Right hindlimb (tissue), 1 donor: ENCODE measurements around the gene KREMEN2.
A peak's percentile ranks its signal among the peaks of the same experiment; 100 is the strongest.

ENCODE experiments used
- DNase-seq: peaks from one replicate; pipeline ENCODE4 v3.0.0-alpha.2; 2018

The KREMEN2 gene

DNA sequence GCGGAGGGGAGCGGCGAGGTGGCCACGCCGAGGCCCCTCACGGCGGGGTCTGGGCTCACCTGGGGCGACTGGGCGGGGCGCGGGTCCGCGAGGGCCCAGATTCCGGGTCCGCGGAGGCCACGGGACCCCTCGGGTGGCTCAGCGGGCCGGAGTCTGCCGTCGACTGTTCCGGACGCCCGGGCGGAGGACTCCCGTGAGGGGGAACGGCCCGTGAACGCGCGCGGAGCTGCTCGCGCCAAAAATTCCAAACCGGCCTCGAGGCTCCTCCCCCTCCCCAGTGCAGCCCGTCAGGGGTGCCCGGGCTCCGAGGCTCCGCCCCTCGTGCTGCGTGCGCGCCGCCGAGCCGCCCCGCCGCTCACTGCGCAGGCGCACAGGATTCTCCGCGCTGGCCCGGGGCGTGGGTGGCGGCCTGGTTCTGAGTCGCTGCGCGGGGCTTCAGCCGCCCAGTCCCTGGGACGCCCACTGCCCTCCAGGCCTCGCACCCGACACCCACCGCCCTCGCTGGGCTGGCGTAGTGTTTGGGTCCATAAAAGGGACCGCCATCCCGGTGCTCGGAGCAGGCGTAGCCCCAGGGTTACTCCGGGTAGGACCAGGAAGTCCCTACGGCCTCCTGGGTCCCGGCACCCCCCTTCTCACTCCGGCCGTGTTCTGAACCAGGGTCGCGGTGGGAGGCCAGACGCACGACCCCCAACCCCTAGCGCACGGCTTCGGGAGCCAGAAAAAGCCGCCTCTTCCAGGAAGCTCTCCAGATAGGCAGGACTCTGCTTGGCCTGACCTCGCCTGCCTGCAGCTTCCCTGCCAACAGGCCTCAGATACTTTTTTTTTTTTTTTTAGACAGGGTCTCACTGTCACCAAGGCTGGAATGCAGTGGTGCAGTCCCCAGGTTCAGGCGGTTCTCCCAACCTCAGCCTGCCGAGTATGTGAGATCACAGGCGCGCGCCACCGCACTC, 16.4 kb downstream of the KREMEN2 start, which contains the start of gene PKMYT1:
TSS of gene PKMYT1 (minus strand) at position 220 of the 950 bp plus-strand sequence. CDS start 789 bp downstream, outside the sequence.
- peak; percentile 95 for DNase-seq

DNA sequence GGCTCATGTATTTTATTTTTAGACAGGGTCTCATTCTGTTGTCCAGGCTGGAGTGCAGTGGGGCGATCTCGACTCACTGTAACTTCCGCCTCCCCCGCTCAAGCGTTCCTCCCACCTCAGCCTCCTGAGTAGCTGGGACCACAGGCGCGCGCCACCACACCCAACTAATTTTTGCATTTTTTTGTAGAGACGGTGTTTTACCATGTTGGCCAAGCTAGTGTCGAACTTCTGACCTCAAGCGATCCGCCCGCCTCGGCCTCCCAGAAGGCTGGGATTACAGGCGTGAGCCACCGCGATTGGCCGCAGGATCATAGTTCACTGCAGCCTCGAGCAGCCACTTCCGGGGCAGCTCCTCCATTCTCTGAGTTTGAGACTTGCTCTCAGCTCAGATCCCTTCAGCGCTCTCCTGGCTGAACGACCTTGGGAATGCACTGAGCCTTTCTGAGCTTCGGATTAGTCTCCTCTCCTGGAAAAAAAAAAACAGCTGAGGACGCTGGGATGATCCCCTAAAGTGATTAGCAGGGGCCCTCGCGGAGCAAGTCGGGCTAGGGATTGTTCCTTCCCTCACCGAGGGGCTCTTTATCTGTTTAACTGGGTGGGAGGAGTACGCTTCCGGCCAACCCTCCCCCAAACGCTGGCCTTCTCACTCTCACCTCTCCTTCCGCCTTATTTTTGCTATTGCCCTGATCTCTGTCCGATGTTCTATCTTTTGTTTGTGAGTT, 17.3 kb downstream of the KREMEN2 start:
- no peak for DNase-seq

DNA sequence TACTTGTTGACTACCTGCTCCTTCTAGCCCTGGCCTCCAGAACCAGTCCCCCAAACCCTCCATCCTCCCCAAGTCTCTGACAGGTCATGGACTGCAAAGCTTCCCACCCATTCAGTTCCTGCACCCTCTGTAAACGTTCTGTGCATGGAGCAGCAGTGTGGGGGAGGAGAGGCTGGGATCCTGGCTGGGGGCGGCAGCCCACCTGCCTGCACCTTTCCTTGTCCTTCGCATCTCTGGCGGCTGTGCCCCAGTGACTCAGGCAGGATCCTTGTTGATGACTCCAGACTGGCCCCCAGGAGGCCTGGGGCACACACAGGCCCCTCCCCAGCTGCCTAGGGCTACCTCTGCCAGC, 17.8 kb downstream of the KREMEN2 start:
- no peak for DNase-seq

DNA sequence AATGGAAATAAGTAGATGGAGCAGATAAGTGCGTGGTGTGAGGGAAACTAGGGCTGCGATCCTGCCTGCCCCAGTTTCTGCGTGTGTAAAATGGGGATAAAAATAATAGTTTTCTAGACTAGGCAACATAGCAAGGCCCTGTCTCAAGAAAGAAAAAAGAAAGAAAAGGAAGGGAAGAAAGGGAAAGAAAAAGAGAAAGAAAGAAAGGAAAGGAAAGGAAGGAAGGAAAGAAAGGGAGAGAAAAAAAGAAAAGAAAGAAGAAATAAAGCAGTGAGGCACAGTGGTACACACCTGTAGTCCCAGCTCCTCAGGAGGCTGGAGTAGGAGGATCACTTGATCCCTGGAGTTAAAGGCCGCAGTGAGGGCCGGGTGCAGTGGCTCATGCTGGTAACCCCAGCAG, 18.3 kb downstream of the KREMEN2 start:
- no peak for DNase-seq

DNA sequence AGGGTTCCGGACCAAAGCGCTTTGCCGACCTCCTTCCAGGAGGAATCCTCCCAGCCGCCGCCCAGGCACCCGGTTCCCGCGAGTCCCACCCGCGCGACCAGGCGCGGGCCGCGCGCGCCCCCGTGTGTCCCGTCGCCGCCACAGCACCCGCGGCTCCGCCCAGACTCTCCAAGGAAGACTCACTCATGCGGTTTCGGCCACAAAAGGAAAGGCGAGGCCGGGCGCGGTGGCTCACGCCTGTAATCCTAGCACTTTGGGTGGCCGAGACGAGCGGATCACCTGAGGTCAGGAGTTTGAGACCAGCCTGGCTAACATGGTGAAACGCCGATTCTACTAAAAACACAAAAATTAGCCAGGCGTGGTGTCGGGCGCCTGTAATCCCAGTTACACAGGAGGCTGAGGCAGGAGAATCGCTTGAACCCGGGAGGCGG, 19.6 kb downstream of the KREMEN2 start:
- DNase-seq = peak; percentile 85

DNA sequence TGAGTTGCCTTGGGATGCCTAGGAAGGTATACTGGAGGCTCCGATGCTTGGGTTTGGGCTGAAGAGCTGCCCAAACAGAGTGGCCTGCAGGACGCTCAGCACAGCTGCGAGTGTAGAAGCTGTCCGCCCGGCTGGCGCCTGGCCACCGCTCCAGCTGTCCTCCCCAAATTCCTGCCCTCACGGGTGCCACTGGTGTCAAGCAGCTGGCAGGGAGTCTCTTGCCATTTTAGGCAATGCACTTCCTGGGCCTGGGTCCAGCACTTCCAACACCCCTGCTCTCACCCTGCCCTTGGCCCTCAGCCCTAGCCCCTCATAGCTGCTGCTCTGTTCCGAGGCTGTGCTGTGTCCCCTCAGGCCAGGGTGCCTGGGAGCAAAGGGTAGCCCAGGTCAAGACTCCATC, 21.4 kb downstream of the KREMEN2 start:
- DNase-seq = peak; percentile 85

DNA sequence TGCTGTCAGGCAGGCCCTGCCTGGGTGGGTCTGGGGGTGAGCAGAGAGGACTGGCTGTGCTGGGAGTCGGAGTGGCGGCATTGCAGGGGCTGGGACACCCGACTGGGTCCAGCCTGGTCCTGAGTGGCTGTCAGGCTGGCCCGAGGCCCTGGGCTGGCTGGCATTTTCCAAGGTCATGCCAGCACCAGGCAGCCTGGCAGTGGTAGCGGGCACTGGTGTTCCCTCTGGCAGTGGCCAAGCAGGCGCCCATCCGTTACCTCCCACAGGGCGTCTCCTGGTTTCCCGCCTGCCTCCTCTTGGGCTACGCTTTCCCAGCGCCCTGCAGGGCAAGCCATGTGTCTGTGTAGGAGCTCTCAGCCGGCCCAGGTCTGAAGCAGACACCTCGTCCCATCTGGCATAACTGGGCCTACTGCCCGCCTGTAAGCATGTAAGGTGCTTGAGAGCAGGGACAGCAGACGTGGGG, 21.8 kb downstream of the KREMEN2 start:
- DNase-seq = no peak

DNA sequence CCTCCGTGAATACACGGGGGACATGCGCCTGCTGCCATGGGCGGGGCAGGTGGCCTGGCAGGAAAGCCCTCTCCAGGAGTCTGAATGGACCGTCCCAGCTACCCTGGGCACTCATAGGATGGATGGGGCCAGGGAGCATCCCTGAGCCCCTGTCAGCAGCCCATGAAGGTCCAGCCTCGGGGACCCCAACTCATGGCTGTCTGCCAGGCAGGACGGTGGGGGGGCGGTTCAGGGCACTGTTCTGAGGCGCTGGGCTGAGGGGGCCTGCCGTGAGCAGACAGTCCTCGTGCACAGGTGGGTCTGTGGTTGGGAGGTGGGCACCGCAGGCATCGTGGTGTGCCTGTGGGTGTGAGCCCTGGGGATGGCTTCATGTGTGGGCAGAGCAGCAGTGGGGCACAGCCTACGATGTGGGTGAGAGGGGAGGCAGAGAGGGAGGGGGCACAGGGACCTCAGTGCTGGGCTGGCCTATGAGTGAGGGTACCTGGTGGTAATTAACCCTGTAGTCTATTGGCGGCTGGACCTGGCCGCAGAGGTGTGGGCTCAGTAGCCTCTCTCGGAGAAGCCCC, 22.6 kb downstream of the KREMEN2 start:
- no peak for DNase-seq

DNA sequence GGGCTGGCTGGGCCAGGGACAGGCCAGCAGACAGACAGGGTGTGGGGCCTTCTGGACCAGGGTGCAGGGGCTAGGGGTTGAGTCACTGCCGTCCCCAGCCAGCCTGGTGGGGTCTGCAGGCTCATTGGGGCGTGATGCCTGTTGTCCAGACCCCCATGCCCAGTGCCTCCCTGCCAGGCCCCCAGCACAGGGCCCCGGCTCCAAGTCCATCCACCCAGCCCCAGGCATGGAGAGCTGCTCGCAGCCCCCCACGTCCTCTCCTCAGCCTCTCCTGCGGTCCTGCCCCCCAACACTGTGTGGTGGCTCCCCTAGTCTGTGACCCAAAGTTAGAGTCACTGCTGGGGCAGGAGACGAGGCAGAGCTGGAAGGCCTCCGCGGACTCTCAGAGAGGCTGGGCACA, 23.2 kb downstream of the KREMEN2 start:
- no peak for DNase-seq

DNA sequence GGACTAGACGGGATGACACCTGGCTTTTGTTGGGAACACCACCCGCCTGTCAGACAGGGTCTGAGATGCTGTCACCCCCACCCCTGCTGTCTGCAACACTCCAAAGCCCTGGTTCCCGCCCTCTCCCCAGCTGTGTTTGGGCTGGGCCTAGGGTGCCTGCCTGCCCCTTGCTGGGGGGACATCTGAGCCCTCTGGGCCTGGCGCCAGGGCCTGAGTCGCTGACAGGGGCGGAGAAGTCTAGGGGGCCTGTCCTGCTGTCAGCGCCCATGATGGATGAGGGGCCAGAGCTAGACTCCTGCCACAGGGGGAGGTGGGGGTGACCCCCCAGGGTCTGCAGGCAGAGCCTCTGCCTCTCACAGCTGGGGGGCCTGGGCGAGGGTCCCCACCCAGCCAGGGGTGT, 23.8 kb downstream of the KREMEN2 start:
- peak; percentile 83 for DNase-seq

DNA sequence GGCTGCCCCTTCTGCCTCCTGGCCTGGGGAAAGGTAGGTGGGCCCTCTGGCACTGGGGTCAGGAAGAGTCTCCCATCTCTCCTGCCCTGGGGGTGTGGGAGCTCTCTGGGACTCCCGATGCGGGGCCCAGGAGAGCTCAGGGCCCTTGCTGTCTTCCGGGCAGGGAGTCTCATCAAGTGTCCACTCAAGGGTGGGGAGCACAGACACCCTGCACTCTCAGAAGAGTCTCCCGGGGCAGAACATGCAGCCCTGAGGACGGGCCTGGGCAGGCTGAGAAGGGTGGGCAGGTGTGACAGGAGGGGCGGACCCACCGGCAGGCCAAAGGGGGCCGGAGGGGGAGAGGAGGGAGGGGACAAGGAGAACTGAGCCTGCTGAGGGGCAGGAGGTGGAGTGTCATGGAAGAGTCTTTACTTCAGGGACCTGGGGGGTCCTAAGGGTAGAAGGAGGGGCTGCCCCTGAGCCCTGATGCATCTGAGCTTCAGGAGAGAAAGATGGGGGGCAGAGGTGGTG, 24.6 kb downstream of the KREMEN2 start:
- DNase-seq = no peak

DNA sequence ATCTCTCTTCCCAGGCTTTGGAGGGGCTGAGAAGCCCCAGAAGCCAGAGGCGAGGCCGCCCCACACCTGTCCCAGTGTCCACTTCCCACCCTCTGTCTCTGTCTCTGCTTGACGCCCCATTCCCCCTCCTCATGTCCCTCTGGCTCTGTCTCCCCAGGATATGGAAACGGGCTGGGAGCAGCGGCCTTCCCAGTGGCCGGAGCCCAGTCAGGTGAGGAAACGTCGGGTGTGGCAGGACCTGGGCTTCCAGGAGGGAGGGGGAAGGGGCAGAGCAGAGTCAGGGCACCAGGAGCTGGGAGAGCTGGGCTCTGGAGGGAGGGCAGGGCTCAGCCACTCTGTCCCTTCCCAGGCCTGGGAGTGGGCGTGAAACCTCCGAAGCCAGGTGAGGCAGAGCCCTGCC, 26.8 kb downstream of the KREMEN2 start:
- no peak for DNase-seq

DNA sequence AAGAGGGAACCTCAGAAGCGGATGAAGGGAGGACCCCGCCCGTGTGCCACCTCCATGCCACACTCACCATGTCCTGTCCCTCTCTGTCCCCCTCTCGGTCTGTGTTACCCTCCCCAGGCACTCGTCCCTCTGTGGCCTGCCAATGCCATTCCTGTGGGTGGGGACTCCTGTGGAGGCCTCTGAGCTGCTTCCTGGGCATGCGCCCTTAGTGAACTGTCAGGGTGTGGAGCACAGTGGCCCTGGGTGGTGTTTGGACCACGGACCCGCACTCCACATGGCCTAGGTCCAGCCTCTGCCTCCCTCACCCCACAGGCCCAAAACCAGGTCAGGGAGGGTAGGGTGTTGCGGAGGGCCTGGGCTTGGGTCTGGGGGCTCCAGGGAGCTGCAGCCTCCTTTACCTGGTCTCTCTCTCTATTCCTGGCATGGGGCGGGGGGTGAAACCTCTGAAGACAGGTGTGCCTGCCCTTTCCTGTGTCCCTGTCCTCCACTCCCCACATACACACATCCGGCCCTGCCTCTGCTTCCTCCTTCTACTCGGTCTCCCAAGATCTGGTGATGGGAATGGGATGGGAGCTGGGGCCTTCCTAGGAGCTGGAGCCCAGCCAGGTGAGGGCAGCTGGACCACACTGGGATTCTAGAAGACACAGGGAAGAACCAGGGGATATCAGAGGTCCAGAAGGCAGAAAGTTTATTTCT, 27.6 kb downstream of the KREMEN2 start:
- no peak for DNase-seq

DNA sequence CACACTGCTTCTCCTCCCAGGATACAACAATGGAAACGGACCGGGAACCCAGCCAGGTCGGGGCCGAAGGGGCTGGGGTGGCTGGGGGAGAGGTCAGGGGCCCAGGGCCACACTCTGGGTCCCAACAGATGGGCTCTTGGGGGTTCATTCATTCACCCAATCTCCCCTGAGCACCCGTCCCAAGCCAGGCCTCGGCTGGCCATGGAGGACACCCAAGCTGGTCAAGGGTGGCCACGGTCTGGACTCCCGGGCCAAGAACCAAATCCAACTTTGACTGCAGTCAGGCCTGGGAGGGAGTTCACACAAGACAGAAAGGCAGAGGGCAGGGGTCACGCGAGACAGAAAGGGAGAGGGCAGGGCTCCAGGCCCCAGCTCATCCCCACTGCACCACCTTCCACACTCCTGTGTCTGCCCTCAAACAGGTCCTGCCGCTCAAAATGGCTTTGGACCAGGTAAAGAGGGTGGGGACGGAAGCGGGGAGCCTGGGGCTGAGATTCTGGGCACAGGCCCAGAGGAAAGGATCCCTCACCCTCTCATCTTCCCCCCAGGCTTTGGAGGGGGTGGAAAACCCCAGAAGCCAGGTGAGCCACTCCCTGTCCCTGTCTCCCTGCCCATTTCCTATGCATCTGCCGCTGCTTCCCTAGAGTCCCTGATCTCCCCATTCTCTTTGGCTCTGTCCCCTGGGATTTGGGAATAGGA, 28.5 kb downstream of the KREMEN2 start:
- DNase-seq = no peak

DNA sequence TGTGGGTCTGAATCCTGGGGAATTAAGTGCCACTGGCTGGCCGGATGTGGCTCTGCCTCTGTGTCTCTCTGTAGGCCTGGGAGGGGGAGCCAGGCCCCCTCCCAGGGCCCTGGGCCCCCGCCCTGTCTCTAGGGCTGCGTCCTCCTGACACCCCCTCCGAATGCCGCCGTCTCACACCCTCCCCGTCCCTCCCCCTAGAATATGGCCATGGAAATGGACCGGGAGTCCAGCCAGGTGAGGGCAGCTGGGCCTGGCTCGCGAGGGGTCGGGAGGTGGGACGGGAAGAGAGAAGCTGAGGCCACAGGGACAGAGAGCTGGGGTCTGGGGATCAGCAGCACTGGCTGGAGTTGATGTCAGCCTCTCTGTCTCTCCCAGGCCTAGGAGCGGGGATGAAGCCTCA, 32.2 kb downstream of the KREMEN2 start:
- no peak for DNase-seq

DNA sequence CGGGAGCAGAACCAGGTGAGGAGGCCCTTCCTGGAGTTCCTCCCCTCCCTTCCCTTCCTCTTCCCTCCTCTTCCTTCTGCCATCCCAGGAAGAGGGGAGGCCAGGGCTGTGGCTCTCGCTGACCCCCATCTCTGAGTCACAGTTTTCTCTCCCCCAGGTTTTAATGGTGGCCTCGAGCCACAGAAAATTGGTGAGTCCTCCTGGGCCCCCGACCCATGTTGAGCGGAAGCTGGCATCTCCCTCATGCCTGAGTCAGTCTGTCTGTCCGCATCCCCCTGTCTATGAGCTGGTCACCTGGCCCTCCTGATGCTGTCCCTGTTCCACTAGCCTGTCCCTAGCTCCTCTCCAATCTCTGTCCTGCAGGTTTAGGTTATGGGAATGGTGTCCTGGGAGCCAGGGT, 35.9 kb downstream of the KREMEN2 start:
- no peak for DNase-seq

DNA sequence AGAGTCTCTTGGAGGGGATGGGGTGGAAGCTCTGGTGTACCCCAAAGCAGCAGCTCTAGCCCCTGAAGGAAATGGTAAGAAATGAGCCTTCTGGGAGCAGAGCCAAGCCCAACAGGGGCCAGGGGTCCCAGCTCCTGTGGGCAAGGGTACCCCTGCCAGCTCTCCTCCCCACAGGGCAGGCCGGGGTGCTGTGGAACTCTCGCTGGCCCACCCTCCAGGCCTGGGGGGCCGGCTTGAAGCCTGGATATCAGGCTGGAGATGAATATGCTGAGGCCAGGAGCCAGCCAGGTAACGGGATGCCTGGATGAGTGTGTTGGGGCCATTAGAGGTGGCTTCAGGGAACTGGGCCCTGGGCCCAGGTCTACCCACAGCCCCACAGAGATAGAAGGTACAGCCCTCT, 36.5 kb downstream of the KREMEN2 start:
- DNase-seq = no peak

DNA sequence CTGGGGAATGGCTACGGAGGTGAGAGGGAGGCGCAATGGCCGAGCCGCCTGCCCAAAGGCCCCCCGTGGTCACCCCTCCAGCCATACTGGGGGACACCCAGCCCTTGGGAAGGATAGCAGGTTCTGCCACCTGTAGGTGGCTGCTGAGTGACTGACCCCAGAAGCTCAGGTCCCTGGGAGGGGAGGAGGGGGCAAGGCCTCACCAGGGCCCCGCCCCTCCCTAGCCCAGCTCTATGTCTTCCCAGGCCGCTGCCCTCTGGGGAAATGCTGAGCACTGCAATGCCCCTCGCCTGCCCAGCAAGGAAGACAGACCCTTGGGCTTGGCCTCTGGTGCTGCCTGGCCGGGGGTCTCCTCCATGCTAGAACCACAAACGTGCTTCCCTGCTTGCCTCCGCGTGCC, 37.2 kb downstream of the KREMEN2 start:
- no peak for DNase-seq

DNA sequence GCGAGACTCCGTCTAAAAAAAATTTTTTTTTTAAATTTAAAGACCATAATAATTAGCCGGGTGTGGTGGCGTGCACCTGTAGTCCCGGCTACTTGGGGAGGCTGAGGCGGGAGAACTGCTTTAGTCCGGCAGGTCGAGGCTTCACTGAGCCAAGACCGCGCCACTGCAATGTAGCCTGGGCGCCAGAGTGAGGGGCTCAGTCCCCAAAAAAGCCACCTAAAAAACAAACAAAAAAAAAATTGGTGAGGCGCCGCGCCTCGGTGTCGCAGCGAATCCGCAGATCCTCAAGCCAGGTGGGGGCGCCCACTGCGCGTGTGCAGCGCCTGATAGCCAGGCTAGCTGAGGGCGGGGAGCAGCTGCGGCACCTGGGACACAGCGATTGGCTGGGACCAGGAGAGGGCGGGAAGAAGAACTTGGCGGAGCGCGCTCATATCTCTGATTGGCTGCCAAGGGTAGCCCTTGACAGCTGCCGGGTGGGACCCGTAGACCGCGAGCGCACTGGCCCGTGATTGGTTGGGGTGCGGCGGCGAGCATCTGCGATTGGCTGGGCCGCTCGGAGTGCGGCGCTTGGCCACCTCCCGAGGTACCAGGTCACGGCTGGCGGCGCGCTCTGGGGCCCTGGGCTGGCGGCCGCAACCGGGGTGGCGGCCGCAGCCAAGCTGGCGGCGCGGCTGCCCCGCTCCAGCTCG, 39.7 kb downstream of the KREMEN2 start:
- peak; percentile 97 for DNase-seq

DNA sequence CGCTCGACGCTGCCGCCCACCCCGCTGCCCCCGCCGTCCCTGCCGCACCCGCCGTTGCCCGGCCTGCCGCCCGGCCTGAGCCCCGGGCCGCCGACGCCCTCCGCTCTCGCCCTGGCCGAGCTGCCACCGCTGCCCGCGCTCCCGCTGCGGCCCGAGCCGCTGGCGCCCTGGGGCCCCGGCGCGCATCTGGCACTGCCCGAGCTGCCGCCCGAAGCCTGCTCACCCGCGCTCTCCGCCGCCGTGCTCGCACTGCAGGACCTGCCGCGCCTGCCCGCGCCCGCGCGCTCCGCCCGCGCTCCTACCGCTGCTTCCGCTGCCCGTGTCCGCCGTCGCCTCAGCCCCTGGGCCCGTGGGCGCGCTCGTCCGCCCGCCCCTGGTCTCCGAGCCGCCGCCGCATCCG, 40.2 kb downstream of the KREMEN2 start:
- DNase-seq = no peak

DNA sequence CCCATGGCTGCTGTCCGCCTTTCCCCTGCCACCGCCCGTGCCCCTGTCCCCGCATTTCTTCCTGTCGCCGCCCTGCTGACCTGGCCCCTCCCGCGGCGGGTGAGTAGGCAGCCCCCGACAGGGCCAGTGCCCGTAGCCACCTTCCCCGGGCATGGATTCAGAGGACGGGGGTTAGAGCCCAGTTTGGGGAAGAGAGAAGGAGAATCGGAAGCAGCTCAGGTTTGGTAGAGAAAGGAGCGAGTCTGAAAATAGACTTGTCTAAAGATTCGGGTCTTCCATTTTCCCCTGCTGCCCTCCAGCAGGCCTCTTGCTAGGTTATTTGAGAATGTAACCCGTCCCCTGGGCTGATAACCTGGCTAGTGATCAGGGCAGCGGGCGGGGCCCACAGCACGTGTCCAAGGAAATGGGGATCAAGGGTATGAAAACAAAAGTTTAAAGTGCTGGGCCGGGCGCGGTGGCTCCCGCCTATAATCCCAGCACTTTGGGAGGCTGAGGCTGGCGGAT, 40.8 kb downstream of the KREMEN2 start:
- no peak for DNase-seq
